Neuron (in vitro differentiated cells): ENCODE data around the gene ESRRA.

Experiments used
- H2AFZ ChIP-seq: one replicate; pipeline ENCODE4 v1.6.1; 2013; ENCODE audit warnings: low read depth, mild to moderate bottlenecking, inconsistent platforms, low read length, moderate library complexity
- H3K27me3 ChIP-seq: one replicate; pipeline ENCODE4 v1.6.1; 2013; ENCODE audit warnings: low read length; ENCODE audit not compliant: insufficient read depth
- H3K36me3 ChIP-seq: one replicate; pipeline ENCODE4 v1.6.1; 2013; ENCODE audit warnings: low read length; ENCODE audit not compliant: insufficient read depth
- H3K4me1 ChIP-seq: one replicate; pipeline ENCODE4 v1.6.1; 2013; ENCODE audit warnings: low read length; ENCODE audit not compliant: insufficient read depth
- H3K4me3 ChIP-seq: 2 replicates; pipeline ENCODE4 v1.5.1; 2013; ENCODE audit warnings: mild to moderate bottlenecking, low read length, moderate library complexity
- H3K9me3 ChIP-seq: one replicate; pipeline ENCODE4 v1.6.1; 2013; ENCODE audit warnings: low read length

ESRRA gene

GRCh38 chr11:64352099-64352994 lies 47.0 kb downstream of the ESRRA start:
- peaks cover 19% of the 10 kb centered on the region for H3K4me1 ChIP-seq
- H2AFZ ChIP-seq = no peak overlapping the region
- H3K9me3 ChIP-seq = no peaks in the 10 kb centered on the region
- H3K4me3 ChIP-seq = no peak overlapping the region
- H3K36me3 ChIP-seq = no peaks in the 10 kb centered on the region
- H3K27me3 ChIP-seq = no peaks in the 10 kb centered on the region

- H3K36me3 ChIP-seq = no peaks in the 10 kb centered on the region
- no peaks in the 10 kb centered on the region for H3K9me3 ChIP-seq
- no peak overlapping the region for H2AFZ ChIP-seq
- H3K4me3 ChIP-seq = no peak overlapping the region
- peaks cover 27% of the 10 kb centered on the region for H3K4me1 ChIP-seq
- no peaks in the 10 kb centered on the region for H3K27me3 ChIP-seq
Measured at GRCh38 chr11:64352995-64353714, 47.8 kb downstream of the ESRRA start.

GRCh38 chr11:64353715-64354506 lies 48.6 kb downstream of the ESRRA start:
- H2AFZ ChIP-seq = no peak overlapping the region
- peaks cover 26% of the 10 kb centered on the region for H3K4me1 ChIP-seq

GRCh38 chr11:64355078-64355940 lies 50.0 kb downstream of the ESRRA start:
- no peak overlapping the region for H3K4me3 ChIP-seq
- no peak overlapping the region for H2AFZ ChIP-seq
- H3K36me3 ChIP-seq = no peaks in the 10 kb centered on the region
- H3K27me3 ChIP-seq = no peaks in the 10 kb centered on the region
- H3K9me3 ChIP-seq = no peaks in the 10 kb centered on the region
- peaks cover 34% of the 10 kb centered on the region for H3K4me1 ChIP-seq

More at GRCh38 chr11:64353715-64354506, 48.6 kb downstream of the ESRRA start:
- H3K27me3 ChIP-seq = no peaks in the 10 kb centered on the region
- H3K4me3 ChIP-seq = no peak overlapping the region
- H3K9me3 ChIP-seq = no peaks in the 10 kb centered on the region
- H3K36me3 ChIP-seq = no peaks in the 10 kb centered on the region

- Histone ChIP-seq H2AFZ (no peak overlapping the region), H3K4me3 (no peak overlapping the region), H3K4me1 (peaks cover 31% of the 10 kb centered on the region), H3K27me3 (no peaks in the 10 kb centered on the region), H3K9me3 (no peaks in the 10 kb centered on the region), H3K36me3 (peaks cover 9% of the 10 kb centered on the region)
Measured at GRCh38 chr11:64356498-64357411, 51.4 kb downstream of the ESRRA start.

GRCh38 chr11:64357446-64357845 lies 52.1 kb downstream of the ESRRA start:
- H3K4me3 ChIP-seq = no peak overlapping the region
- H3K36me3 ChIP-seq = peaks cover 15% of the 10 kb centered on the region
- H2AFZ ChIP-seq = no peak overlapping the region
- H3K4me1 ChIP-seq = peaks cover 29% of the 10 kb centered on the region
- H3K27me3 ChIP-seq = no peaks in the 10 kb centered on the region
- H3K9me3 ChIP-seq = no peaks in the 10 kb centered on the region

- Histone ChIP-seq H3K27me3 (no peaks in the 10 kb centered on the region), H3K4me1 (peaks cover 29% of the 10 kb centered on the region), H3K36me3 (peaks cover 19% of the 10 kb centered on the region), H3K4me3 (peak overlapping the region; percentile 82), H2AFZ (peak overlapping the region; percentile 87), H3K9me3 (no peaks in the 10 kb centered on the region)
Measured at GRCh38 chr11:64357904-64358535, 52.7 kb downstream of the ESRRA start.

- H3K4me3 ChIP-seq = peak overlapping the region; percentile 82
- no peaks in the 10 kb centered on the region for H3K27me3 ChIP-seq
- peak overlapping the region; percentile 87 for H2AFZ ChIP-seq
- peaks cover 29% of the 10 kb centered on the region for H3K4me1 ChIP-seq
- H3K9me3 ChIP-seq = no peaks in the 10 kb centered on the region
- peaks cover 22% of the 10 kb centered on the region for H3K36me3 ChIP-seq
Measured at GRCh38 chr11:64358536-64358906, 53.2 kb downstream of the ESRRA start.

GRCh38 chr11:64358907-64359711 lies 53.8 kb downstream of the ESRRA start, which contains the start of gene RPS6KA4:
RPS6KA4 (plus strand) TSS chr11:64359162; CDS start chr11:64359236, 74 bp downstream.
- peak within 1 kb of the TSS; percentile 82 for H3K4me3 ChIP-seq
- no peaks in the 10 kb centered on the region for H3K9me3 ChIP-seq
- peak within 1 kb of the TSS; percentile 87 for H2AFZ ChIP-seq
- H3K27me3 ChIP-seq = no peaks in the 10 kb centered on the region
- peaks cover 29% of the 10 kb centered on the region for H3K4me1 ChIP-seq
- peaks cover 26% of the 10 kb centered on the region for H3K36me3 ChIP-seq

- H3K4me3 ChIP-seq = peak overlapping the region; percentile 82
- no peak overlapping the region for H2AFZ ChIP-seq
- peaks cover 29% of the 10 kb centered on the region for H3K36me3 ChIP-seq
- no peaks in the 10 kb centered on the region for H3K27me3 ChIP-seq
- H3K9me3 ChIP-seq = no peaks in the 10 kb centered on the region
- peaks cover 27% of the 10 kb centered on the region for H3K4me1 ChIP-seq
Measured at GRCh38 chr11:64359712-64360445, 54.6 kb downstream of the ESRRA start.
